ENCODE results near the gene SYS1. TPM values are rescaled to one million over a fixed set of nuclear protein-coding genes. Genes with fewer than 3 reads are reported as not detected.
"Not testable (repeated sequence)": the region's sequence is repeated elsewhere in the genome, so short reads cannot be mapped to it uniquely, and the experiment has no call there.

SYS1 gene
- total RNA-seq, 1 donor from 2014 or later = 41.3 TPM

GRCh38 chr20:45339799-45340198, 23.2 kb upstream of the SYS1 start:
- DNase-seq (ENCODE audit: low spot score) = no peak

- DNase-seq (ENCODE audit: low spot score) = peak; percentile 42
These were observed 22.6 kb upstream of the SYS1 start for GRCh38 chr20:45340236-45340847.

GRCh38 chr20:45340951-45341350, 22.0 kb upstream of the SYS1 start:
- DNase-seq (ENCODE audit: low spot score) = no peak

- DNase-seq (ENCODE audit: low spot score) = no peak
These were observed 21.4 kb upstream of the SYS1 start for GRCh38 chr20:45341579-45341938.

GRCh38 chr20:45341939-45342854, 20.8 kb upstream of the SYS1 start:
- peak; percentile 88 for DNase-seq (ENCODE audit: low spot score)

GRCh38 chr20:45342855-45343531, 20.0 kb upstream of the SYS1 start:
- no peak for DNase-seq (ENCODE audit: low spot score)

GRCh38 chr20:45343532-45344167, 19.3 kb upstream of the SYS1 start:
- peak; percentile 74 for DNase-seq (ENCODE audit: low spot score)

GRCh38 chr20:45344168-45344860, 18.6 kb upstream of the SYS1 start:
- peak; percentile 48 for DNase-seq (ENCODE audit: low spot score)

- DNase-seq (ENCODE audit: low spot score) = peak; percentile 59
These were observed 17.6 kb upstream of the SYS1 start for GRCh38 chr20:45345104-45345936.

GRCh38 chr20:45346291-45346718, 16.7 kb upstream of the SYS1 start:
- no peak for DNase-seq (ENCODE audit: low spot score)

- DNase-seq (ENCODE audit: low spot score) = no peak
These were observed 16.1 kb upstream of the SYS1 start for GRCh38 chr20:45346851-45347250.

GRCh38 chr20:45347297-45347935, 15.5 kb upstream of the SYS1 start:
- DNase-seq (ENCODE audit: low spot score) = no peak

GRCh38 chr20:45347936-45348778, 14.8 kb upstream of the SYS1 start, which contains the start of gene SDC4:
Gene SDC4 (minus strand): TSS chr20:45348424. CDS start chr20:45348384, 40 bp downstream.
- DNase-seq (ENCODE audit: low spot score) = peak; percentile 52

GRCh38 chr20:45350217-45350616, 12.7 kb upstream of the SYS1 start:
- DNase-seq (ENCODE audit: low spot score) = no peak

- not testable (repeated sequence) for DNase-seq (ENCODE audit: low spot score)
These were observed 12.2 kb upstream of the SYS1 start for GRCh38 chr20:45350795-45351194.

GRCh38 chr20:45352729-45353128, 10.2 kb upstream of the SYS1 start:
- DNase-seq (ENCODE audit: low spot score) = no peak

GRCh38 chr20:45353746-45354145, 9.2 kb upstream of the SYS1 start:
- DNase-seq (ENCODE audit: low spot score) = no peak

- DNase-seq (ENCODE audit: low spot score) = no peak
These were observed 8.3 kb upstream of the SYS1 start for GRCh38 chr20:45354423-45355208.

Measured in mucosa of gallbladder (tissue), 1 donor.